GM12874 (cell line): ENCODE data around the gene CCDC192.
A peak's percentile ranks its signal among the peaks of the same experiment; 100 is the strongest.

Experiments used
- CTCF ChIP-seq: IDR thresholded peaks from 2 replicates; pipeline ENCODE4 v1.5.1; 2011; ENCODE audit warnings: low read depth, mild to moderate bottlenecking, control low read depth, low read length, moderate library complexity; ENCODE audit not compliant: insufficient read depth

CCDC192 gene

GRCh38 chr5:127858116-127858784, 155.1 kb downstream of the CCDC192 start:
- TF ChIP-seq CTCF = no peak

- TF ChIP-seq CTCF = no peak
These were observed 157.1 kb downstream of the CCDC192 start for GRCh38 chr5:127860291-127860690.

- no peak for TF ChIP-seq CTCF
These were observed 160.0 kb downstream of the CCDC192 start for GRCh38 chr5:127863161-127863560.

- TF ChIP-seq CTCF = no peak
These were observed 160.6 kb downstream of the CCDC192 start for GRCh38 chr5:127863610-127864395.

- no peak for TF ChIP-seq CTCF
These were observed 161.3 kb downstream of the CCDC192 start for GRCh38 chr5:127864511-127864910.

GRCh38 chr5:127865273-127865672, 162.1 kb downstream of the CCDC192 start:
- peak; percentile 40; the same call in 1 of the 2 replicates for TF ChIP-seq CTCF

- no peak for TF ChIP-seq CTCF
These were observed 164.0 kb downstream of the CCDC192 start for GRCh38 chr5:127867022-127867783.
